Fibroblast of lung (primary cell): Measurements from ENCODE around the gene TSC22D2. TPM values are rescaled to one million over a fixed set of nuclear protein-coding genes. Genes with fewer than 3 reads are reported as not detected.

Experiments
- DNase-seq, 2 donors: peaks; one replicate each; pipeline versions ENCODE4 v3.0.0 to v3.0.0-alpha.2; 2010; ENCODE audit warnings: low read depth in 2 of 2
- H2AFZ ChIP-seq: 2 replicates; pipeline ENCODE4 v1.5.1; 2012; ENCODE audit warnings: low read length, control low read depth, inconsistent platforms
- H3K27ac ChIP-seq: 2 replicates; pipeline ENCODE4 v1.5.1; 2011; ENCODE audit warnings: low read length, control low read depth; ENCODE audit not compliant: insufficient read depth
- H3K27me3 ChIP-seq: 2 replicates; pipeline ENCODE4 v1.5.1; 2011; ENCODE audit warnings: mild to moderate bottlenecking, low read length; ENCODE audit not compliant: control insufficient read depth, insufficient read depth
- H3K36me3 ChIP-seq: 2 replicates; pipeline ENCODE4 v1.5.1; 2011; ENCODE audit warnings: low read length; ENCODE audit not compliant: control insufficient read depth, insufficient read depth
- H3K4me1 ChIP-seq: 2 replicates; pipeline ENCODE4 v1.5.1; 2011; ENCODE audit warnings: low read length; ENCODE audit not compliant: control insufficient read depth, insufficient read depth; ENCODE audit errors: extremely low read depth
- H3K4me2 ChIP-seq: 2 replicates; pipeline ENCODE4 v1.5.1; 2011; ENCODE audit warnings: low read length, control low read depth; ENCODE audit not compliant: insufficient read depth; ENCODE audit errors: extremely low read depth
- H3K4me3 ChIP-seq, 4 experiments: fragments of 200-600 bp in 1 of 4; sonication (generic) in 1 of 4; replicated peaks in 1 of 4; 2 replicates each; pipeline ENCODE4 v1.5.1; 2011 to 2016; ENCODE audit warnings: low read length in 4 of 4, low read depth in 3 of 4, mild to moderate bottlenecking in 3 of 4, control low read depth in 2 of 4, inconsistent platforms in 1 of 4, mixed read lengths in 1 of 4; ENCODE audit not compliant: insufficient read depth in 1 of 4; ENCODE audit errors: control extremely low read depth in 1 of 4
- H3K79me2 ChIP-seq: 2 replicates; pipeline ENCODE4 v1.5.1; 2012; ENCODE audit warnings: mild to moderate bottlenecking, low read length, inconsistent platforms; ENCODE audit not compliant: control insufficient read depth, insufficient read depth
- H3K9ac ChIP-seq: 2 replicates; pipeline ENCODE4 v1.5.1; 2011; ENCODE audit warnings: mild to moderate bottlenecking, low read length, control low read depth; ENCODE audit not compliant: insufficient read depth
- H3K9me3 ChIP-seq: 2 replicates; pipeline ENCODE4 v1.5.1; 2012; ENCODE audit warnings: low read depth, low read length; ENCODE audit not compliant: control insufficient read depth, insufficient read depth
- H4K20me1 ChIP-seq: 2 replicates; pipeline ENCODE4 v1.5.1; 2011; ENCODE audit warnings: low read length; ENCODE audit not compliant: control insufficient read depth, insufficient read depth; ENCODE audit errors: extremely low read depth
- CTCF ChIP-seq, 2 donors: IDR thresholded peaks in 1 of 2; conservative IDR thresholded peaks in 1 of 2; 1 replicate in 1 of 2; 2 replicates in 1 of 2; pipeline ENCODE4 v1.5.1; 2011 to 2012; ENCODE audit warnings: low read length in 2 of 2, control low read depth in 1 of 2, inconsistent platforms in 1 of 2, low read depth in 1 of 2, mild to moderate bottlenecking in 1 of 2
- EZH2 ChIP-seq: IDR thresholded peaks from 2 replicates; pipeline ENCODE4 v1.5.1; 2012; ENCODE audit warnings: low read length, control low read depth, mild to moderate bottlenecking; ENCODE audit errors: missing control alignments
- polyA plus RNA-seq, 2 donors: library from polyadenylated mRNA; depleted of rRNA in 1 of 2; stranded (reverse) in 1 of 2; unstranded in 1 of 2; fragments of >200 nt; gene quantifications; 2 replicates each; pipeline ENCODE4 v1.2.1, GENCODE V29; 2011 to 2012; ENCODE audit warnings: missing spikeins in 1 of 2
- total RNA-seq: library from RNA; depleted of rRNA; stranded (reverse); fragments of >200 nt; gene quantifications from 2 replicates; pipeline ENCODE4 v1.2.1, GENCODE V29; 2014

Gene TSC22D2
- total and polyA plus RNA-seq, 2 donors (not counting 1 experiment from before 2014, with no cell fraction given): 23.6 to 29.3 TPM

- H3K9me3 ChIP-seq: no peaks in the 10 kb centered on the region
- no peak overlapping the region for H3K4me2 ChIP-seq
- no peak overlapping the region for H2AFZ ChIP-seq
- no peak for DNase-seq
- H3K27ac ChIP-seq: no peak overlapping the region
- no peak overlapping the region for H3K4me3 ChIP-seq
- H3K9ac ChIP-seq: no peak overlapping the region
- no peaks in the 10 kb centered on the region for H3K36me3 ChIP-seq
- peaks cover 2% of the 10 kb centered on the region for H3K4me1 ChIP-seq
- H3K79me2 ChIP-seq: peaks cover 95% of the 10 kb centered on the region
- TF ChIP-seq EZH2 (no peak), CTCF (conservative IDR thresholded peaks at IDR 0.05 in 1 of 2, IDR thresholded peaks at IDR 0.05 in 1 of 2; ENCODE audit: low read depth in 1 of 2, low read length in 2 of 2) (no peak)
- H4K20me1 ChIP-seq: no peaks in the 10 kb centered on the region
- H3K27me3 ChIP-seq: no peaks in the 10 kb centered on the region
Observed at GRCh38 chr3:150436161-150436560, 28.1 kb downstream of the TSC22D2 start.

GRCh38 chr3:150439657-150440056 lies 31.6 kb downstream of the TSC22D2 start:
- no peak for TF ChIP-seq CTCF (conservative IDR thresholded peaks at IDR 0.05 in 1 of 2, IDR thresholded peaks at IDR 0.05 in 1 of 2; ENCODE audit: low read depth in 1 of 2, low read length in 2 of 2)
- no peak for TF ChIP-seq EZH2
- peak overlapping the region; percentile 45 for H3K4me2 ChIP-seq
- H3K4me3 ChIP-seq: no peak overlapping the region
- H3K27ac ChIP-seq: peak overlapping the region; percentile 8
- DNase-seq: peak; percentile 39 to 56
- H2AFZ ChIP-seq: no peak overlapping the region
- H3K36me3 ChIP-seq: peaks cover 2% of the 10 kb centered on the region
- H3K9ac ChIP-seq: no peak overlapping the region
- H3K4me1 ChIP-seq: peaks cover 2% of the 10 kb centered on the region
- H3K79me2 ChIP-seq: peaks cover 93% of the 10 kb centered on the region
- H4K20me1 ChIP-seq: peaks cover 3% of the 10 kb centered on the region
- no peaks in the 10 kb centered on the region for H3K9me3 ChIP-seq
- H3K27me3 ChIP-seq: no peaks in the 10 kb centered on the region

- Histone ChIP-seq H3K4me3 (no peak overlapping the region), H3K4me2 (peak overlapping the region; percentile 13), H4K20me1 (peaks cover 3% of the 10 kb centered on the region), H3K27ac (no peak overlapping the region), H3K9ac (no peak overlapping the region), H3K27me3 (no peaks in the 10 kb centered on the region), H3K36me3 (peaks cover 2% of the 10 kb centered on the region), H2AFZ (no peak overlapping the region), H3K9me3 (no peaks in the 10 kb centered on the region), H3K79me2 (peaks cover 95% of the 10 kb centered on the region), H3K4me1 (peaks cover 13% of the 10 kb centered on the region)
- DNase-seq: peak; percentile 60 to 73
- TF ChIP-seq CTCF (conservative IDR thresholded peaks at IDR 0.05 in 1 of 2, IDR thresholded peaks at IDR 0.05 in 1 of 2; ENCODE audit: low read depth in 1 of 2, low read length in 2 of 2) (no peak), EZH2 (no peak)
Observed at GRCh38 chr3:150443331-150443741, 35.2 kb downstream of the TSC22D2 start.
